Activated CD8-positive, alpha-beta T cell treated with anti-CD3 and anti-CD28 coated beads for 36 hours (primary cell): Measurements from ENCODE around the gene PTPRN2. TPM values are rescaled to one million over a fixed set of nuclear protein-coding genes. Genes with fewer than 3 reads are reported as not detected.
"Not testable (repeated sequence)": the region's sequence is repeated elsewhere in the genome, so short reads cannot be mapped to it uniquely, and the experiment has no call there.

ENCODE experiments used
- ATAC-seq: fragments of 200-7000 bp; cut with Tn5 transposase; one replicate; pipeline ENCODE4 v1.10.0; 2021; ENCODE audit warnings: mild to moderate bottlenecking, moderate library complexity
- CTCF ChIA-PET: fragments of 350-600 bp; sonication (Branson Sonifier 250); formaldehyde crosslinking; loops from one replicate; lab custom pipeline; 2021; ENCODE audit warnings: antibody characterized with exemption; lab: Charles Lee
- POLR2A ChIA-PET: fragments of 350-600 bp; sonication (Branson Sonifier 250); formaldehyde crosslinking; loops from one replicate; lab custom pipeline; 2021; ENCODE audit warnings: antibody characterized with exemption; lab: Charles Lee
- DNase-seq: peaks from one replicate; pipeline ENCODE4 v3.0.0-alpha.2; 2020
- H3K27ac Mint-ChIP-seq: one replicate; pipeline ENCODE4 v1.8.0; 2021; ENCODE audit warnings: mild to moderate bottlenecking, mixed read lengths
- H3K27me3 Mint-ChIP-seq: one replicate; pipeline ENCODE4 v1.8.0; 2021; ENCODE audit warnings: mixed read lengths
- H3K36me3 Mint-ChIP-seq: one replicate; pipeline ENCODE4 v1.8.0; 2021; ENCODE audit warnings: low read depth, mixed read lengths
- H3K4me1 Mint-ChIP-seq: one replicate; pipeline ENCODE4 v1.8.0; 2021; ENCODE audit warnings: low read depth, mixed read lengths
- H3K4me3 Mint-ChIP-seq: one replicate; pipeline ENCODE4 v1.8.0; 2021; ENCODE audit warnings: mild to moderate bottlenecking, moderate library complexity, mixed read lengths
- H3K9me3 Mint-ChIP-seq: one replicate; pipeline ENCODE4 v1.8.0; 2021; ENCODE audit warnings: mixed read lengths
- intact Hi-C: fragments of 100-400 bp; cut with micrococcal nuclease; formaldehyde crosslinking; loops from one replicate; pipeline ENCODE4 v1.10.0; 2022
- total RNA-seq, 2 experiments: library from RNA; stranded (reverse); gene quantifications; one replicate each; pipeline ENCODE4 v1.2.3, GENCODE V29; 2021
- TF ChIP-seq, protein P1 (sequence below): fragments of 200-600 bp; IDR thresholded peaks from one replicate; pipeline ENCODE4 v1.8.0; 2022; ENCODE audit warnings: antibody characterized with exemption, mild to moderate bottlenecking

Gene PTPRN2
- total RNA-seq, 2 experiments from 2014 or later, result 0.49 to 0.65 TPM

DNA sequence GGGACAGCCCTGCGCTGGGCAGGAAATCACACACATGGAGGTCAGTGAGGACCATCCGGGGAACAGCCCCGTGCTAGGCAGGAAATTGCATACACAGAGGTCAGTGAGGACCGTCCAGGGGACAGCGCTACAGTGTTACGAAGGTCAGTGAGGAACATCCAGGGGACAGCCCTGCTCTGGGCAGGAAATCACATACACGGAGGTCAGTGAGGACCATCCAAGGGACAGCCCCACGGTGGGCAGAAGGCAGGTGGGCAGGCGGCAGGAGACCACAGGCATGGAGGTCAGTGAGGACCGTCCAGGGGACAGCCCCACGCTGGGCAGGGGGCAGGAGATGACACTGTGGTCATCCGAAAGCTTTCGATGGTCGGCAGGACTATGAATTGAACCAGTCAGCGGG lies 79.7 kb downstream of the PTPRN2 start:
- ChIA-PET POLR2A (no interaction called here), CTCF (no interaction called here)
- H3K9me3 Mint-ChIP-seq, result peaks cover 17% of the 10 kb centered on the region
- no peaks in the 10 kb centered on the region for H3K27me3 Mint-ChIP-seq
- DNase-seq, result no peak
- H3K36me3 Mint-ChIP-seq, result no peaks in the 10 kb centered on the region
- TF ChIP-seq, protein P1, sequence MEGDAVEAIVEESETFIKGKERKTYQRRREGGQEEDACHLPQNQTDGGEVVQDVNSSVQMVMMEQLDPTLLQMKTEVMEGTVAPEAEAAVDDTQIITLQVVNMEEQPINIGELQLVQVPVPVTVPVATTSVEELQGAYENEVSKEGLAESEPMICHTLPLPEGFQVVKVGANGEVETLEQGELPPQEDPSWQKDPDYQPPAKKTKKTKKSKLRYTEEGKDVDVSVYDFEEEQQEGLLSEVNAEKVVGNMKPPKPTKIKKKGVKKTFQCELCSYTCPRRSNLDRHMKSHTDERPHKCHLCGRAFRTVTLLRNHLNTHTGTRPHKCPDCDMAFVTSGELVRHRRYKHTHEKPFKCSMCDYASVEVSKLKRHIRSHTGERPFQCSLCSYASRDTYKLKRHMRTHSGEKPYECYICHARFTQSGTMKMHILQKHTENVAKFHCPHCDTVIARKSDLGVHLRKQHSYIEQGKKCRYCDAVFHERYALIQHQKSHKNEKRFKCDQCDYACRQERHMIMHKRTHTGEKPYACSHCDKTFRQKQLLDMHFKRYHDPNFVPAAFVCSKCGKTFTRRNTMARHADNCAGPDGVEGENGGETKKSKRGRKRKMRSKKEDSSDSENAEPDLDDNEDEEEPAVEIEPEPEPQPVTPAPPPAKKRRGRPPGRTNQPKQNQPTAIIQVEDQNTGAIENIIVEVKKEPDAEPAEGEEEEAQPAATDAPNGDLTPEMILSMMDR, result no peak
- no peak overlapping the region for H3K27ac Mint-ChIP-seq
- no peak for ATAC-seq
- intact Hi-C loops, result no loop called here
- no peak overlapping the region for H3K4me3 Mint-ChIP-seq
- H3K4me1 Mint-ChIP-seq, result no peaks in the 10 kb centered on the region

DNA sequence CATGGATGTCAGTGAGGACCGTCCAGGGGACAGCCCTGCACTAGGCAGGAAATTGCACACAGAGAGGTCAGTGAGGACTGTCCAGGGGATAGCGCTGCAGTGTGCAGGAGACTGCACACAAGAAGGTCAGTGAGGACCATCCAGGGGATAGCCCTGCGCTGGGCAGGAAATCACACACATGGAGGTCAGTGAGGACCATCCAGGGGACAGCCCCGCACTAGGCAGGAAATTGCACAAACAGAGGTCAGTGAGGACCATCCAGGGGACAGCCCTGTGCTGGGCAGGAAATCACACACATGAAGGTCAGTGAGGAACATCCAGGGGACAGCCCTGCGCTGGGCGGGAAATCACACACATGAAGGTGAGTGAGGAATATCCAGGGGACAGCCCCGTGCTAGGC lies 80.4 kb downstream of the PTPRN2 start:
- H3K27me3 Mint-ChIP-seq, CTCF ChIA-PET, H3K36me3 Mint-ChIP-seq, ATAC-seq, H3K27ac Mint-ChIP-seq, POLR2A ChIA-PET, DNase-seq, H3K4me1 Mint-ChIP-seq, H3K4me3 Mint-ChIP-seq, intact Hi-C loops: not testable (repeated sequence)
- H3K9me3 Mint-ChIP-seq, result peaks cover 11% of the 10 kb centered on the region

DNA sequence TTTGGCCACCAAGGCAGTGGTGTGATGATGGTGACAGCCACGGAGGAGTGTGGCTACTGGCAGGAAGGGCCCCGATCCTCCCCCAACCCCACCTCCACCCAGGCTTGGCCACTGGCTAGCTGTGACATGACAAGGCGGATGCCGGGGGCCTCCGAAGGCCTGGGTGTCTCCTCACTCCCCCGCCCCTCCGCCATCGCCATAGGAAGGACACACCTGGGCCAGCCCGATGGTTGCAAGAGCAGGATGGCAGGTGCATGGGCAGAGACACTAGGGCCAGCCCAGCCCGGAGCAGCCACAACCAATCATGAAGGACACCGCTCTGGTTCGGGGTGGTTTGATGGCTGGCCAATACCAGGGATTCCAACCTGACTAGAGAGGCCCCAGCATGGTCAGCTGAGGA lies 81.0 kb downstream of the PTPRN2 start:
- ATAC-seq (no peak), DNase-seq (no peak)
- Mint-ChIP-seq H3K4me1 (no peaks in the 10 kb centered on the region), H3K36me3 (no peaks in the 10 kb centered on the region), H3K27ac (no peak overlapping the region), H3K27me3 (peaks cover 1% of the 10 kb centered on the region), H3K4me3 (no peak overlapping the region), H3K9me3 (peaks cover 6% of the 10 kb centered on the region)
- POLR2A ChIA-PET, result no interaction called here
- CTCF ChIA-PET, result no interaction called here
- intact Hi-C loops, result no loop called here
- TF ChIP-seq, protein P1, result no peak

DNA sequence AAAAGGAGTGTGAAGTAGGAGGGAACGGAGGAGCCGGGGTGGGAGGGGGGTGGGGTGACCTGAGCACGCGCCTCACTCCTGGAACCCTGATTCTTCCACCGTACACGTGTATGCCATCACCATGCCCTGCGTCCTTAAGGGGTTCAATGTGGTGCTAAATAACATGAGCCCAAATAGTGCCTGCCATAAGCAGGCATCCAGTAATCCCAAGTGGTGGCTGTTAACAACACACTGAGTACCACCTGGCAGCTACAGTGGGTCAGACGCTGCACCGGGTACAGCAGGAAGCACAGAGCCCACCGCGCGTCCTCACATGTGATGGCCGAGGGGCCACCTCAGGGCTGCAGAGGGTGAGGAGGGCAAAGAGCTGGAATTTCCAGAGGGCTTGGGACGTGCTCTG lies 81.9 kb downstream of the PTPRN2 start:
- intact Hi-C loops, result no loop called here
- POLR2A ChIA-PET, result no interaction called here
- ATAC-seq, result no peak

DNA sequence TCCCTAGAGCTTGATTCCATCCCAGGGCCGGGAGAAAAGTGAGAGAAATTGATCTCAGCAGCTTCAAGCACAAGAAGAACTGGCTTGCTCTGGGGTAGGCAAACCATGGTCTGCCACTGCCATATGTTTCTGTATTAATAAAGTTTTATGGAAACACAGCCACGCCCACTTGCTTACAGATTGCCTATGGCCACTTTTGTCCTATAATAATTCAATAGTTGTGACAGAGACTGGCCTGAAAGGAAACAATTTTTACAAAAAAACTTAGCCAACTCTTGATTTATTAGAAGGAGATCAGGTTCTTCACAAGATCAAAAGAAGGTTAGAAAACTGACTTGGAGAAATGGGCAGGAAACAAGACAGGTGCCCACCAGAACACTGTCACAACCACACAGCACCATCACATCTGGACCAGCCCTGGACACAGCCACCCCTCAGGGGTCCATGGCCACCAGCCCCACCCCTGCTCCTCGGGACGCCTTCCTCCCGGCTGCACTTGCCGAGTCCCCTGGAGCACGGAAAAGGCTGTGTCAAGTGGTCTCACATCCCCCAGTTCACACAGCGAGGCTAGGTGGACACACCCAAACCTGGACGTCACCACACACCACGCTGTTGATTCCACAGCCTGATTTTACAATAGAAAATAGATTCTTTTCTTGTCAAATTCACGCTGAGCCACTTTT lies 85.4 kb downstream of the PTPRN2 start:
- intact Hi-C loops, result no loop called here
- no peaks in the 10 kb centered on the region for H3K9me3 Mint-ChIP-seq
- CTCF ChIA-PET, result no interaction called here

More for the DNA sequence above, 81.9 kb downstream of the PTPRN2 start:
- DNase-seq, result no peak
- peaks cover 2% of the 10 kb centered on the region for H3K27me3 Mint-ChIP-seq
- H3K9me3 Mint-ChIP-seq, result no peaks in the 10 kb centered on the region
- no peaks in the 10 kb centered on the region for H3K4me1 Mint-ChIP-seq
- TF ChIP-seq, protein P1, result no peak
- CTCF ChIA-PET, result no interaction called here
- H3K4me3 Mint-ChIP-seq, result no peak overlapping the region
- no peaks in the 10 kb centered on the region for H3K36me3 Mint-ChIP-seq
- H3K27ac Mint-ChIP-seq, result no peak overlapping the region

More for the DNA sequence above, 85.4 kb downstream of the PTPRN2 start:
- no peaks in the 10 kb centered on the region for H3K36me3 Mint-ChIP-seq
- no peak overlapping the region for H3K27ac Mint-ChIP-seq
- POLR2A ChIA-PET, result no interaction called here
- ATAC-seq, result no peak
- DNase-seq, result no peak
- H3K4me3 Mint-ChIP-seq, result no peak overlapping the region
- H3K4me1 Mint-ChIP-seq, result no peaks in the 10 kb centered on the region
- TF ChIP-seq, protein P1, result no peak
- peaks cover 9% of the 10 kb centered on the region for H3K27me3 Mint-ChIP-seq
